Mesenchymal stem cell (in vitro differentiated cells and primary cell): ENCODE results near the gene PDZK1IP1.

ENCODE experiments used
- DNase-seq: peaks from one replicate; pipeline ENCODE4 v3.0.0-alpha.2; 2013
- H2AFZ ChIP-seq: one replicate; pipeline ENCODE4 v1.6.1; 2013; ENCODE audit warnings: low read depth, mild to moderate bottlenecking, control low read depth, inconsistent platforms, low read length, moderate library complexity
- H2AK5ac ChIP-seq: 2 replicates; pipeline ENCODE4 v1.6.1; 2013; ENCODE audit warnings: low read length, moderate library complexity, mild to moderate bottlenecking, inconsistent platforms; ENCODE audit not compliant: severe bottlenecking
- H2BK120ac ChIP-seq: one replicate; pipeline ENCODE4 v1.6.1; 2013; ENCODE audit warnings: low read depth, mild to moderate bottlenecking, inconsistent platforms, low read length, moderate library complexity
- H2BK12ac ChIP-seq, 2 experiments: one replicate each; pipeline ENCODE4 v1.6.1; 2013; ENCODE audit warnings: inconsistent platforms in 2 of 2, low read length in 2 of 2, mild to moderate bottlenecking in 2 of 2, moderate library complexity in 2 of 2, control low read depth in 1 of 2
- H2BK15ac ChIP-seq: one replicate; pipeline ENCODE4 v1.6.1; 2013; ENCODE audit warnings: mild to moderate bottlenecking, low read depth, inconsistent platforms; ENCODE audit not compliant: poor library complexity, severe bottlenecking
- H2BK5ac ChIP-seq: 2 replicates; pipeline ENCODE4 v1.6.1; 2013; ENCODE audit warnings: low read depth, mild to moderate bottlenecking, low read length, control low read depth, inconsistent platforms; ENCODE audit not compliant: poor library complexity, severe bottlenecking
- H3K14ac ChIP-seq, 2 experiments: one replicate each; pipeline ENCODE4 v1.6.1; 2013; ENCODE audit warnings: inconsistent platforms in 2 of 2, low read length in 2 of 2, control low read depth in 1 of 2, mild to moderate bottlenecking in 1 of 2, moderate library complexity in 1 of 2
- H3K18ac ChIP-seq, 2 experiments: one replicate each; pipeline ENCODE4 v1.6.1; 2013; ENCODE audit warnings: inconsistent platforms in 2 of 2, low read length in 2 of 2, control low read depth in 1 of 2, low read depth in 1 of 2, mild to moderate bottlenecking in 1 of 2
- H3K23ac ChIP-seq, 2 experiments: one replicate each; pipeline ENCODE4 v1.6.1; 2013; ENCODE audit warnings: inconsistent platforms in 2 of 2, low read length in 2 of 2, mild to moderate bottlenecking in 2 of 2, moderate library complexity in 2 of 2, control low read depth in 1 of 2
- H3K27ac ChIP-seq: 2 replicates; pipeline ENCODE4 v1.5.1; 2013; ENCODE audit warnings: mild to moderate bottlenecking, moderate library complexity, low read length, control low read depth, inconsistent platforms; ENCODE audit not compliant: poor library complexity, severe bottlenecking
- H3K27me3 ChIP-seq, 2 experiments: 2 replicates each; pipeline versions ENCODE4 v1.6.1 to v1.7.0; 2013; ENCODE audit warnings: low read length in 2 of 2, mild to moderate bottlenecking in 2 of 2, moderate library complexity in 2 of 2, control low read depth in 1 of 2, inconsistent platforms in 1 of 2; ENCODE audit not compliant: control insufficient read depth in 1 of 2, insufficient read depth in 1 of 2
- H3K36me3 ChIP-seq, 2 experiments: 2 replicates each; pipeline versions ENCODE4 v1.6.1 to v1.7.0; 2013; ENCODE audit warnings: low read length in 2 of 2, control low read depth in 1 of 2, inconsistent platforms in 1 of 2, low read depth in 1 of 2, mild to moderate bottlenecking in 1 of 2; ENCODE audit not compliant: insufficient read depth in 2 of 2, control insufficient read depth in 1 of 2
- H3K4ac ChIP-seq, 2 experiments: one replicate each; pipeline ENCODE4 v1.6.1; 2013; ENCODE audit warnings: inconsistent platforms in 2 of 2, low read length in 2 of 2, mild to moderate bottlenecking in 2 of 2, moderate library complexity in 2 of 2, control low read depth in 1 of 2, low read depth in 1 of 2
- H3K4me1 ChIP-seq: 2 replicates; pipeline ENCODE4 v1.6.1; 2013; ENCODE audit warnings: low read depth, low read length, control low read depth; ENCODE audit not compliant: control insufficient read depth, insufficient read depth
- H3K4me2 ChIP-seq: 2 replicates; pipeline ENCODE4 v1.6.1; 2013; ENCODE audit warnings: low read length, mild to moderate bottlenecking, inconsistent platforms; ENCODE audit not compliant: poor library complexity, severe bottlenecking
- H3K4me3 ChIP-seq, 2 experiments: 2 replicates each; pipeline versions ENCODE4 v1.5.1 to v1.7.0; 2013; ENCODE audit warnings: low read length in 2 of 2, mild to moderate bottlenecking in 2 of 2, control low read depth in 1 of 2, low read depth in 1 of 2; ENCODE audit not compliant: insufficient read depth in 1 of 2
- H3K79me1 ChIP-seq: replicated peaks from 2 replicates; pipeline ENCODE4 v1.6.1; 2013; ENCODE audit warnings: mild to moderate bottlenecking, control low read depth, low read length, inconsistent platforms; ENCODE audit not compliant: poor library complexity, severe bottlenecking
- H3K9ac ChIP-seq: 2 replicates; pipeline ENCODE4 v1.7.0; 2013; ENCODE audit warnings: mild to moderate bottlenecking, low read length, moderate library complexity
- H3K9me3 ChIP-seq: 2 replicates; pipeline ENCODE4 v1.7.0; 2013; ENCODE audit warnings: mild to moderate bottlenecking, low read length; ENCODE audit not compliant: control insufficient read depth
- H4K8ac ChIP-seq: one replicate; pipeline ENCODE4 v1.6.1; 2013; ENCODE audit warnings: inconsistent platforms, mild to moderate bottlenecking, low read length, moderate library complexity
- H4K91ac ChIP-seq: one replicate; pipeline ENCODE4 v1.6.1; 2013; ENCODE audit warnings: mild to moderate bottlenecking, low read length, inconsistent platforms
- WGBS: methylation state at CpG from one replicate; pipeline ENCODE4 v1.1.7; 2013; ENCODE audit warnings: mixed read lengths; 5-methylcytosine and 5-hydroxymethylcytosine counted together

Gene PDZK1IP1

GRCh38 chr1:47230692-47231300, 41.0 kb upstream of the PDZK1IP1 start:
- under 1% methylated on average over 43 of the region's 44 CpGs for WGBS
- Histone ChIP-seq H3K4me2 (no peak overlapping the region), H2BK5ac (no peak overlapping the region), H3K4ac (no peak overlapping the region), H2BK120ac (no peak overlapping the region), H3K14ac (no peak overlapping the region), H2BK15ac (peak overlapping the region; percentile 61), H3K27me3 (peaks cover 95 to 99% of the 10 kb centered on the region in 2 experiments), H4K8ac (no peak overlapping the region), H3K9ac (no peak overlapping the region), H3K27ac (no peak overlapping the region), H3K4me1 (peaks cover 28% of the 10 kb centered on the region), H2AK5ac (no peak overlapping the region), H3K23ac (no peak overlapping the region), H3K4me3 (no peak overlapping the region), H4K91ac (no peak overlapping the region), H3K79me1 (no peaks in the 10 kb centered on the region), H3K9me3 (peaks cover 6% of the 10 kb centered on the region), H2BK12ac (no peak overlapping the region), H2AFZ (no peak overlapping the region), H3K36me3 (no peaks in the 10 kb centered on the region), H3K18ac (no peak overlapping the region)
- no peak for DNase-seq

GRCh38 chr1:47229886-47230691, 40.3 kb upstream of the PDZK1IP1 start:
- Histone ChIP-seq H3K18ac (no peak overlapping the region), H4K8ac (no peak overlapping the region), H4K91ac (no peak overlapping the region), H2AK5ac (no peak overlapping the region), H2BK5ac (no peak overlapping the region), H2BK15ac (no peak overlapping the region), H3K4me1 (peaks cover 31% of the 10 kb centered on the region), H3K9ac (no peak overlapping the region), H2BK12ac (no peak overlapping the region), H3K4ac (no peak overlapping the region), H3K27me3 (peaks cover 92 to 96% of the 10 kb centered on the region in 2 experiments), H3K27ac (no peak overlapping the region), H3K14ac (no peak overlapping the region), H2AFZ (no peak overlapping the region), H3K4me2 (no peak overlapping the region), H3K36me3 (no peaks in the 10 kb centered on the region), H3K9me3 (peaks cover 6% of the 10 kb centered on the region), H3K4me3 (peak overlapping the region in 1 of 2 experiments; percentile 17), H3K23ac (no peak overlapping the region), H3K79me1 (no peaks in the 10 kb centered on the region), H2BK120ac (no peak overlapping the region)
- DNase-seq, result no peak
- 10% methylated on average over 11 of the region's 23 CpGs for WGBS

GRCh38 chr1:47229031-47229885, 39.4 kb upstream of the PDZK1IP1 start:
- H3K79me1 ChIP-seq, result no peaks in the 10 kb centered on the region
- no peak overlapping the region for H2BK12ac ChIP-seq
- no peak overlapping the region for H4K8ac ChIP-seq
- no peak overlapping the region for H4K91ac ChIP-seq
- H2BK120ac ChIP-seq, result no peak overlapping the region
- 7% methylated on average over 18 of the region's 35 CpGs for WGBS
- H3K9ac ChIP-seq, result no peak overlapping the region
- H2BK5ac ChIP-seq, result no peak overlapping the region
- peaks cover 37% of the 10 kb centered on the region for H3K4me1 ChIP-seq
- H3K27ac ChIP-seq, result no peak overlapping the region
- DNase-seq, result no peak
- no peak overlapping the region for H3K18ac ChIP-seq
- H2AFZ ChIP-seq, result no peak overlapping the region
- no peak overlapping the region for H2AK5ac ChIP-seq
- no peak overlapping the region for H3K4ac ChIP-seq
- H3K4me2 ChIP-seq, result no peak overlapping the region
- H3K4me3 ChIP-seq, result peak overlapping the region in 1 of 2 experiments; percentile 17
- H3K23ac ChIP-seq, result no peak overlapping the region
- peaks cover 8% of the 10 kb centered on the region for H3K9me3 ChIP-seq
- H3K14ac ChIP-seq, result no peak overlapping the region
- H3K36me3 ChIP-seq, result no peaks in the 10 kb centered on the region
- no peak overlapping the region for H2BK15ac ChIP-seq
- H3K27me3 ChIP-seq, result peaks cover 93 to 96% of the 10 kb centered on the region in 2 experiments

- H2BK12ac ChIP-seq, result no peak overlapping the region
- no peak overlapping the region for H3K23ac ChIP-seq
- H3K9ac ChIP-seq, result no peak overlapping the region
- H3K18ac ChIP-seq, result no peak overlapping the region
- H3K14ac ChIP-seq, result no peak overlapping the region
- no peak overlapping the region for H2BK15ac ChIP-seq
- H2BK120ac ChIP-seq, result no peak overlapping the region
- H2AFZ ChIP-seq, result no peak overlapping the region
- H3K27ac ChIP-seq, result no peak overlapping the region
- H3K27me3 ChIP-seq, result peaks cover 93 to 96% of the 10 kb centered on the region in 2 experiments
- H4K8ac ChIP-seq, result no peak overlapping the region
- H4K91ac ChIP-seq, result no peak overlapping the region
- peaks cover 9% of the 10 kb centered on the region for H3K9me3 ChIP-seq
- WGBS, result 21% methylated on average over 12 of the region's 12 CpGs
- H3K4me2 ChIP-seq, result no peak overlapping the region
- H2BK5ac ChIP-seq, result no peak overlapping the region
- H3K4me1 ChIP-seq, result peaks cover 37% of the 10 kb centered on the region
- no peak for DNase-seq
- H3K36me3 ChIP-seq, result no peaks in the 10 kb centered on the region
- no peak overlapping the region for H3K4me3 ChIP-seq
- H3K79me1 ChIP-seq, result no peaks in the 10 kb centered on the region
- no peak overlapping the region for H3K4ac ChIP-seq
- H2AK5ac ChIP-seq, result no peak overlapping the region
Observed at GRCh38 chr1:47228644-47229030, 38.8 kb upstream of the PDZK1IP1 start.
